ENCODE results near the gene FGFRL1.

FGFRL1 gene

DNA sequence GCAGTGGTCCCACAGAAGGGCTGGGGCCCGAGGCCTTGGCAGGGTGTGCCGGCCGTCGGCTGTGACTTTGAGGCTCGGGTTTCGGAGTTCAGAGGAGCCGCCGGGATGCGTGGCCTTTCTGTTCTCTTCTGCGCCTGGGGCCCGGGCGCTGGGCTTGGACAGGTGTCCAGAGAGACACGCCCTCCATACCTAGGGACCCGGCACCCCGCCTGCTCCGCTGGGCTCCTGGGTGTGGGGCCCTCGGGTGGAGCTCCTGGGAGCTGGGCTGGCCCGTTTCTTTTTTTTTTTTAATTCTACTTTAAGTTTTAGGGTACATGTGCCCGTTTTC is 11.3 kb downstream of the FGFRL1 start:
- DNase-seq (ENCODE audit: low read depth in 2 of 2), result no peak

DNA sequence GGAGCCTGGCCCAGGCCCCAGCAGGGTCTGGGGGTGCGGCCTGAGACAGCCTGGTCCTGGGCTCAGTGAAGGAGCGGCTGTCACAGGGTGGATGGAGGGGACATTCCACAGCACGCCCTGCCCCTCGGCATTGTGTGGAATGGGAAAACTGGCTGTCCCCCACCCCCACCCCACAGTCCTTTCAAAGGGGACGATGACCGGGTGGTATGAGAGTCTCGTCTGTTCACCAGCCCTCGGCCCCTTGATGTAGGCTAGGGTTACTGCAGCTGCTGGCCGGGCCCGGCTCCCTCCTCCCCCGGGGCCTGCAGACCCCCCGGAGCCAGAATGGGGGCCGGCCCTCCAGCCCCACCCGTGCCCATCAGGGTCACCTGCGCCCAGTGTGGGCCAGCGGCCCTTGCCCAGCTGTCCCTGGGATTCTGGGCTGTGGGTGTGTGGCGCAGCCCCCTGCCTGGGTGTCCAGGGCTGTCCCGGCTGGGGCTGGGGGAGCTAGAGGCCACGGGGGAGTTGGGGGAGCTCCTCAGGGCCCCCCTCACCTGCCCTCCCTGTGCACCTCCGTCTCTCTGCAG is 11.7 kb downstream of the FGFRL1 start:
- DNase-seq (ENCODE audit: low read depth in 2 of 2), result no peak

GRCh38 chr4:1023895-1024740 is 12.7 kb downstream of the FGFRL1 start:
- DNase-seq (ENCODE audit: low read depth in 2 of 2), result no peak

- DNase-seq (ENCODE audit: low read depth in 2 of 2), result no peak
These were observed 13.6 kb downstream of the FGFRL1 start for GRCh38 chr4:1024882-1025545.

DNA sequence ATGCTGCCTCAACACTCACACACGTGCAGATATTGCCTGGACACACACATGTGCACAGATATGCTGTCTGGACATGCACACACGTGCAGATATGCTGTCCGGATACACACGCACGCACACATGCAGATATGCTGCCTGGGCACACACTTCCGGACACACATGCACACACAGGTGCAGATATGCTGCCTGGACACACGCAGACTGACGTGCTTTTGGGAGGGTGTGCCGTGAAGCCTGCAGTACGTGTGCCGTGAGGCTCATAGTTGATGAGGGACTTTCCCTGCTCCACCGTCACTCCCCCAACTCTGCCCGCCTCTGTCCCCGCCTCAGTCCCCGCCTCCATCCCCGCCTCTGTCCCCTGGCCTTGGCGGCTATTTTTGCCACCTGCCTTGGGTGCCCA is 14.7 kb downstream of the FGFRL1 start:
- peak; percentile 20 to 34 for DNase-seq (ENCODE audit: low read depth in 2 of 2)

DNA sequence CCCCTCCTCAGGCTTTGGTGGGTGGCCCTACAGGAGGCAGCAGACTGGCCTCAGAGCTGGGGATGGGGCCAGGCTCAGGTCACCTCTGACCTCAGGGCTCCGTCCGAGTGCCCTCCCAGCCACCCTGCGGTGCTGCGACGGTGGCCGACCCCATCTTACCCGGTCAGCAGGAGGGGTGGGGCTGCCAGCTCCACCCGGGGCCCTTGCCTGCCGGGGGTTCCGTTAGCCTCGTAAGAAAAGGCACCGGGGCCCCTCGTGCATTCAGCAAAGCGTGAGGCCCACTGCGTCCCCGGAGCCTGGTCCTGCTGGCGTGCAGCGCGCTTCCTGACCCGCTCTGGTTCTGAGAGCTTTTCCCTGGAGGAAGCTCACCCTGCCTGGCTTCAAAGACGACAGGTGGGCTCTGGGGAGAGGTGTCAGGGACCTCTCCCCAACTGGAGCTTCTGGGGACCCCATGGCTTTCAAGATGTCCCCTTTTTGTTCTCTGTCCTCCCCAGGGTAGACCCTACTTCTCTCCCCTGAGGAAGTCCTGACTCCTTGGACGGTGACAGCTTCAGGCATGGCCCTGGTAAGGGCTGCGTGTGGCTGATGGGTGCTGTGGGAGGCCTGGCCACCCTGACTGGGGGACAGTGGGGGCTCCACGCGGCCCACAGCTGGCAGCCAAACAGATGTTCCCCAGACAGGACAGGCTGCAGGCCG is 15.9 kb downstream of the FGFRL1 start:
- no peak for DNase-seq (ENCODE audit: low read depth in 2 of 2)

DNA sequence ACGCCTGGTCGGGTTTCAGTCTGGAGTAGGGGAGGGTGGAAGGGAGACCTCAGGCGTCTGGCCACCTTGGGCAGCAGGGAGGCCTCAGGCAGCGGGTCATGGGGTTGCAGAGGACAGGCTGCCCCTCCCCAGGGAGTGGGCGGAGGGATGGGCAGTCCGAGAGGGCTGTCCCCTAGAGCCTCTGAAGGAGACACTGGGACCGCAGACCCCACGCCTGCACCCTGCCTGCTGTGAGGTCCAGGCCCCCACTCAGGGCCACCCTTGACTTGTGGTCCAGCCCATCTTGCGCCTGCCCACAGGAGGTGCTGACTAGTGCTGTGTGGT is 16.5 kb downstream of the FGFRL1 start:
- no peak for DNase-seq (ENCODE audit: low read depth in 2 of 2)

GRCh38 chr4:1028574-1029220 is 17.3 kb downstream of the FGFRL1 start:
- DNase-seq (ENCODE audit: low read depth in 2 of 2), result no peak

DNA sequence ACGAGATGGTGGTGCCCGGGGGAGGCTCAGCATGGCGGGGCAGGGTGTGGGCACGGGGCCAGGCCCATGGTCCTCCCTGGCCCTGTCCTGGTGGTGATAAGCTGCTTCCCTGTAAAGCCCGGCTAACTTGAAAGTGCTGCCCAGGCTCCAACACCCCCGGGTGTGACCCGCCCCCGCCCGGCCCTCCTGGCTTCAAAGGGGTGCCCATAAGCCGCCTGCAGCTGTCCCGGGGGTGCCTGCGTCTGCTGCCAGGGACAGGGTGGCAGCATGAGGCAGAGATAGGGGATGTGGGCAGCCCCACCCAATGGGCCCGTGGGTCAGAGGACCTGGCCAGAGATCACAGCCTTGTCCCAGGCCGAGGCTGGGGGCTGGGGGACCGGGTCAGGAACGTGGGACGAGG is 18.1 kb downstream of the FGFRL1 start:
- DNase-seq (ENCODE audit: low read depth in 2 of 2), result no peak

GRCh38 chr4:1030031-1030430 is 18.6 kb downstream of the FGFRL1 start:
- no peak for DNase-seq (ENCODE audit: low read depth in 2 of 2)

- no peak for DNase-seq (ENCODE audit: low read depth in 2 of 2)
These were observed 19.1 kb downstream of the FGFRL1 start for GRCh38 chr4:1030559-1030958.

DNA sequence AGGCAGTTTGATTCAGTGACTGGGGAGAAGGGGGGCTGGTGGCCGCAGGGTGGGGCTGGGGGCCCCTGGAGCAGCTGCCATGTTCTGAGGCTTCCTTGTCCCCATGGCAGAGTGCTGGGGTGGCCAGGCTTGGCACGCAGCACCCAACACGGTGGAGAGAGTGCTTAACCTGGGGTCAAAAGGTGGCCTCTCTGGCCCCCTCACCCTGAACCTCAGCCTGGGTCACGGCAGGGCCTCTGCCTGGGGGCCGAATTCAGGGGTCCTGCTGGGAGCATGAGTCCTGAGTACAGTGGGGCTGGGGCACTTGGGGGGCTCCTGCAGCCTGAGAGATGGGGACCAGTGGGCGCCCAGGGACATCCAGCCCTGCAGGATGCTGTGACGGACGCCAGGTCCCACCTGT is 19.9 kb downstream of the FGFRL1 start:
- no peak for DNase-seq (ENCODE audit: low read depth in 2 of 2)

- no peak for DNase-seq (ENCODE audit: low read depth in 2 of 2)
These were observed 20.8 kb downstream of the FGFRL1 start for GRCh38 chr4:1031956-1032795.

- DNase-seq (ENCODE audit: low read depth in 2 of 2), result no peak
These were observed 21.4 kb downstream of the FGFRL1 start for GRCh38 chr4:1032861-1033260.

DNA sequence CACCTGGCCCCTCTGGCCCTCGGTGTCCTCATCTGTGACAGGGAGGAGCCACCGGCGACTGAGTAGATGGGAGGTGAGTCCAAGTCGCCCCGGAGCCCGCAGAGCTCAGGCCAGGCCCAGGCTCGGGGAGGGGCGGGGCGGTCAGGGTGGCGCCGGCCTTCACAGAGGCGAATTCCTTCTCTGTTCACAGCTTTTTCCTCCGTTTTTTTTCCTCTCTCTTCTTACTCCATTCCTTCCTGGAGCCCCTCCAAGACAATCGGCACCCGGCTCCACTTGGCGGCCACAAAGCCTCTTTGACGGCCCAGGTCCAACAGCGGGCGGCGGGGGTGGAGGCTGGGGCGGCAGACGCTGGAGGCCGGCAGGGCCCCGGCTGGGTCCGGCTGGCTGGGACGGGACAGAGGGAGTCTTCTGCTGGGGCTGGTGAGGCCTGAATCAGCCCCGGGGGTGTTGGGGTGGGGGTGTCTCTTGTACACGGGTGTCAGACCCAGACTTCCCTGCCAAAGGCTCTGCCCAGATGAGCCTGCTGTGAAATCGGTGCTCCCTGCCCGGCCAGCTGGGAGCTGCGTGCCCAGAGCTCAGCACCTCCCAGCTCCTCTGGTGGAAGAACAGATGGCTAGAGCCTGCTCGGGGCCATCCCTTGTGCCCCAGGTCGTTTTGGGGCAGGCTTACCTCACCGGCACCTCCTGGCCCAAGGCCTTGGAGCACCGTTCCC is 22.6 kb downstream of the FGFRL1 start:
- no peak for DNase-seq (ENCODE audit: low read depth in 2 of 2)

- no peak for DNase-seq (ENCODE audit: low read depth in 2 of 2)
These were observed 24.1 kb downstream of the FGFRL1 start for GRCh38 chr4:1035510-1035909.

DNA sequence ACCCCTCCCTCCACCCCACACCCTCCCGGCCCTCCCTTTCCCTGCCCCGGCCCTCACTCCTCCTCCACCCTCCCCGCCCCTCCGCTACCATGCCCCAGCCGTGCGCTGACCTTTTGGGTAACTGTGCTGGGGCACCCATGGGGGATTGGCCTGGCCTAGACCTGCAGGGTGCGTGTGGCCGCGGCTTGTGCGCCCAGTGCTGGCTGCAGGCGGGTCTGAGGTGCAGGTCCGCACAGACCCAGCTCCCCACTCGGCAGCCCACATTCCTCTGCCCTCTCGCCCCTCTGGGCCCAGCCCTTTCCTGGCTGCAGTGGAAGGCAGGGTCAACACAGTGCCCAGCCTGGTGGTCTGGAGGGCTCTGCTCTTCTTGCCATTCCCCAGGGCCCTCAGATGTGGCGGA is 24.7 kb downstream of the FGFRL1 start:
- DNase-seq (ENCODE audit: low read depth in 2 of 2), result no peak

DNA sequence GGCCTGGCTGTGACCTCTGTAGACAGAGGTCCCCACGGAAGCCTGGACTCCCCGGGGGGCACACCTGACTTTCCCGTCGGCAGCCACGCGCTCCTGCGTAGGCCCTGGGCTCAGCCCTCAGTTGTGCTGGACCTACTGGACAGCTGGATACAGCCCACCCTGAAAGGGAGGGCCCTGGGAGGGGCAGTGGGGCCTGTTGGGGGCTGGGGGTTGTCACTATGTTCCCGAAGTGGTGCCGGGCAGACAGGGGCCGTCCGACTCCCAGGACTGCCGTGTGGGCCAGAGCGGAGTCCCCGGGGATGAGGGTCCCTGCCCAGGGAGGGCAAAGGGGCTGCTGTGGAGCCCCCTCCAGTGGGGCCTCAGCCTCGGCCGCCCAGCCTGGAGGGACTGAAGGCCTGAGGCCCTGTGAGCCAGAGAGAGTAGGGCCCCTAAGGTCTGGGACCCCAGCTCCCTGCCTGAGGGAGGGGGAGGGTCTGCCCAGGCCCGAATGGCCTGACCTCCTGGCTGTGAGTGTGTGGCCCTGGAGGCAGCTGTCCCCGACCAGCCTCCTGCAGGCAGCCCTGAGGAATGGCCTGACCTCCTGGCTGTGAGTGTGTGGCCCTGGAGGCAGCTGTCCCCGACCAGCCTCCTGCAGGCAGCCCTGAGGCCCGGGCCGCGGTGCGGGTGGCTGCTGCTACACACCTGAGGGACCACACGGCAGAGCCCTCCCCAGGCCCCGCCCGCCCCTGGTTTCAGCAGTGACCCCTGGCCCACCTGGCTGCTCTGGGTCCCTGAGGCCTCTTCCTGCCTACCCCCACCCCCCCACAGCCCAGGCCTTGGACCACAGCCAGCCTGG is 25.8 kb downstream of the FGFRL1 start:
- DNase-seq (ENCODE audit: low read depth in 2 of 2), result no peak

GRCh38 chr4:1038948-1039492 is 27.6 kb downstream of the FGFRL1 start:
- DNase-seq (ENCODE audit: low read depth in 2 of 2), result no peak

Measured in stimulated activated CD4-positive, alpha-beta T cell treated with anti-CD3 and anti-CD28 coated beads, Interleukin-1b, Interleukin-23, amount 100 ng/mL, for 4 hours (primary cell).